ENCODE results near the gene IGF2. TPM values are rescaled to one million over a fixed set of nuclear protein-coding genes. Genes with fewer than 3 reads are reported as not detected.
A peak's percentile ranks its signal among the peaks of the same experiment; 100 is the strongest.

The IGF2 gene
- total and polyA plus RNA-seq, 2 donors from 2014 or later: 10.2 to 30.5 TPM

DNA sequence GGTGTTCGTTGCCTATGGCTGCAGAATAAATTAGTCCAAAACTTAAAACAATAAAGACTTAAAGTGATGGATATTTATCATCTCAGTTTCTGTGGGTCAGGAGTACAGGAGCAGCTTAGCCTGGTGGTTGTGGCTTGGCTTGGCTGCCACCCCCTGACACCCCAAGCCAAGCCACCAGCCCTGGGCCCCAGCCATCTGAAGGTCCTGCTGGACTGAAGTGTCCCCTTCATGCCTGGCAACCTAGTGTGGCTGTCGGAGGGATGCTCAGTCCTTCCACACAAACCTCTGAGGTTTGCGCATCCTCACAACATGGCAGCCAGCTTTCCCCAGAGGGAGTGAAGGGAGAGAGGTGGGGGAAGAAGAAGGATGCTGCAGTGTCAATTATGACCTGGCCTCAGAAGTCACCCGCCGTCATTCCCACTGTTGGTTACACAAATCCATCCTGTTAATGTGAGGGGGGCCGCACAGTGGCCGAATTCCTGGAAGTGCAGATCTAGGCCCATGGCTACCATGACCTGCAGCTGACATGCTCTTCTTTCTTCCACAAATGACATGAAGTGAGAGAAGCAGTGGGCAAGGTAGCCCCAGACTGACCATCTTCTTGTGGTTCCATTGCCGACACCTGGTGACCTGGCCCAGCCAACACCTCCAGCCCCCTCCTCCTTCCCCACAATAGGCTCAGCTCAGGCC is 31.1 kb downstream of the IGF2 start:
- Histone ChIP-seq H3K4me3 (ENCODE audit: low read length in 3 of 3) (no peak overlapping the region), H3K9me3 (ENCODE audit: control insufficient read depth in 2 of 3, insufficient read depth in 1 of 3, low read length in 3 of 3) (no peaks in the 10 kb centered on the region), H3K27me3 (ENCODE audit: control insufficient read depth, insufficient read depth, low read length) (no peaks in the 10 kb centered on the region), H3K9ac (ENCODE audit: low read length in 3 of 3) (no peak overlapping the region), H3K27ac (ENCODE audit: low read depth in 2 of 2, low read length in 2 of 2) (no peak overlapping the region), H3K36me3 (ENCODE audit: control insufficient read depth in 2 of 3, insufficient read depth in 3 of 3, low read length in 3 of 3) (no peaks in the 10 kb centered on the region), H3K4me1 (ENCODE audit: control insufficient read depth in 2 of 3, insufficient read depth in 2 of 3, low read depth in 1 of 3, low read length in 3 of 3) (peaks cover 0 to 2% (median 0%) of the 10 kb centered on the region in 3 donors)
- intact Hi-C loops (cut with DNase I): no loop called here
- FAIRE-seq: no peak
- TF ChIP-seq, protein P1, sequence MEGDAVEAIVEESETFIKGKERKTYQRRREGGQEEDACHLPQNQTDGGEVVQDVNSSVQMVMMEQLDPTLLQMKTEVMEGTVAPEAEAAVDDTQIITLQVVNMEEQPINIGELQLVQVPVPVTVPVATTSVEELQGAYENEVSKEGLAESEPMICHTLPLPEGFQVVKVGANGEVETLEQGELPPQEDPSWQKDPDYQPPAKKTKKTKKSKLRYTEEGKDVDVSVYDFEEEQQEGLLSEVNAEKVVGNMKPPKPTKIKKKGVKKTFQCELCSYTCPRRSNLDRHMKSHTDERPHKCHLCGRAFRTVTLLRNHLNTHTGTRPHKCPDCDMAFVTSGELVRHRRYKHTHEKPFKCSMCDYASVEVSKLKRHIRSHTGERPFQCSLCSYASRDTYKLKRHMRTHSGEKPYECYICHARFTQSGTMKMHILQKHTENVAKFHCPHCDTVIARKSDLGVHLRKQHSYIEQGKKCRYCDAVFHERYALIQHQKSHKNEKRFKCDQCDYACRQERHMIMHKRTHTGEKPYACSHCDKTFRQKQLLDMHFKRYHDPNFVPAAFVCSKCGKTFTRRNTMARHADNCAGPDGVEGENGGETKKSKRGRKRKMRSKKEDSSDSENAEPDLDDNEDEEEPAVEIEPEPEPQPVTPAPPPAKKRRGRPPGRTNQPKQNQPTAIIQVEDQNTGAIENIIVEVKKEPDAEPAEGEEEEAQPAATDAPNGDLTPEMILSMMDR (IDR thresholded peaks at IDR 0.05; ENCODE audit: borderline replicate concordance, extremely low read depth, insufficient read depth): no peak
- peak in 1 of 5 donors; percentile 69 for DNase-seq

DNA sequence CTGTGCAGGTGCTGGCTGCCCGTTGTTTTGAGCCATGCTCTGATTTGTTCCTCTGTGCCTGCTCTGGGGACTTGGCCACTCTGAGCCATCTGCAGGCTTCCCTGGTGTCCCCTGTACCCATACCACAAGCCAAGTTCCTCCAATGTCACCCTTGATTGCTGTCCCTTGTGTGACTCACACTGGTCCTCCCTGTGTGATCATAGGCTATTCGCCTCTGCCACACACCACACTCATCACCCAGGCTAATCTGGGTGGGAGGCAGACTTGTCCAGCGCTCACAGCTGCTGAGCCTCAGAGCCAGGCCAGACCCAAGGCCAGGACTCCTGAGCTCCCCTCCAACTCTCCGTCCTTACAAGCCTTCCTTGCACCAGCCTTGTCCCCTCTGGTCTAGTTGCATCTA is 31.7 kb downstream of the IGF2 start:
- no peak overlapping the region for H3K9ac ChIP-seq (ENCODE audit: low read length in 3 of 3)
- TF ChIP-seq, protein P1 (IDR thresholded peaks at IDR 0.05; ENCODE audit: borderline replicate concordance, extremely low read depth, insufficient read depth): no peak

DNA sequence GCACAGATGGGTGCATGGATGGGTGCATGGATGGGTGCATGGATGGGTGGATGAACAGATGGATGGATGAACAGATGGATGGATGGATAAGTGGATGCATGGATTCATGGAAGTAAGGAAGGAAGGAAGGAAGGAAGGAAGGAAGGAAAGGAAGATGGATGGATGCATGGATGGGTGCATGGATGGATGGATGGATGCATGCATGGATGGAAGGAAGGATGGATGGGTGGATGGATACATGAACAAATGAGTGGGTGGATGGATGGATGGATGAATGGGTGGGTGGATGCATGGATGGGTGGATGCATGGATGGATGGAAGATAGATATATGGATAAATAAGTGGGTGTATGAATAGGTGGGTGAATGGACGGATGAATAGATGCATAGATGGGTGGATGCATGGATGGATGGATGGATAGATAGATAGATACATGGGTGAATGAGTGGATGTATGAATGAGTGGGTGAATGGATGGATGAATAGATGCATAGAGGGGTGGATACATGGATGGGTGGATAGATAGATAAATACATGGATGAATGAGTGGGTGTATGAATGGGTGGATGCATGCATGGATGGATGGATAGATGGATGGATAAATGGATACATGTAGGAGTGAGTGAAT is 32.5 kb downstream of the IGF2 start:
- no peak overlapping the region for H3K9ac ChIP-seq (ENCODE audit: low read length in 3 of 3)
- H3K27me3 ChIP-seq (ENCODE audit: control insufficient read depth, insufficient read depth, low read length): no peaks in the 10 kb centered on the region
- no peak overlapping the region for H3K4me3 ChIP-seq (ENCODE audit: low read length in 3 of 3)
- H3K27ac ChIP-seq (ENCODE audit: low read depth in 2 of 2, low read length in 2 of 2): no peak overlapping the region
- FAIRE-seq: no peak
- no peaks in the 10 kb centered on the region for H3K9me3 ChIP-seq (ENCODE audit: control insufficient read depth in 2 of 3, insufficient read depth in 1 of 3, low read length in 3 of 3)
- TF ChIP-seq, protein P1 (IDR thresholded peaks at IDR 0.05; ENCODE audit: borderline replicate concordance, extremely low read depth, insufficient read depth): no peak
- intact Hi-C loops (cut with DNase I): no loop called here
- no peaks in the 10 kb centered on the region for H3K36me3 ChIP-seq (ENCODE audit: control insufficient read depth in 2 of 3, insufficient read depth in 3 of 3, low read length in 3 of 3)
- peaks cover 0 to 2% (median 0%) of the 10 kb centered on the region in 3 donors for H3K4me1 ChIP-seq (ENCODE audit: control insufficient read depth in 2 of 3, insufficient read depth in 2 of 3, low read depth in 1 of 3, low read length in 3 of 3)
- no peak for DNase-seq

More for the DNA sequence above, 31.7 kb downstream of the IGF2 start:
- no peak for FAIRE-seq
- Histone ChIP-seq H3K36me3 (ENCODE audit: control insufficient read depth in 2 of 3, insufficient read depth in 3 of 3, low read length in 3 of 3) (no peaks in the 10 kb centered on the region), H3K4me3 (ENCODE audit: low read length in 3 of 3) (no peak overlapping the region), H3K27me3 (ENCODE audit: control insufficient read depth, insufficient read depth, low read length) (no peaks in the 10 kb centered on the region), H3K4me1 (ENCODE audit: control insufficient read depth in 2 of 3, insufficient read depth in 2 of 3, low read depth in 1 of 3, low read length in 3 of 3) (peaks cover 0 to 2% (median 0%) of the 10 kb centered on the region in 3 donors), H3K9me3 (ENCODE audit: control insufficient read depth in 2 of 3, insufficient read depth in 1 of 3, low read length in 3 of 3) (no peaks in the 10 kb centered on the region), H3K27ac (ENCODE audit: low read depth in 2 of 2, low read length in 2 of 2) (no peak overlapping the region)
- intact Hi-C loops (cut with DNase I): no loop called here
- DNase-seq: no peak
